HL-60 (cell line): Measurements from ENCODE around the gene LRRC8B.

ENCODE experiments used
- DNase-seq, 2 experiments: peaks; one replicate each; pipeline ENCODE4 v3.0.0-alpha.2; 2010 to 2020; ENCODE audit warnings: low read depth in 1 of 2, low spot score in 1 of 2
- H3K27ac ChIP-seq: fragments of 250-450 bp; sonication (Bioruptor Pico); replicated peaks from 2 replicates; pipeline ENCODE4 v1.5.1; 2020; ENCODE audit warnings: mild to moderate bottlenecking, moderate library complexity
- H3K27me3 ChIP-seq: fragments of 250-450 bp; sonication (Bioruptor Pico); 2 replicates; pipeline ENCODE4 v1.5.1; 2021; ENCODE audit warnings: mild to moderate bottlenecking, moderate library complexity; ENCODE audit not compliant: insufficient read depth, poor library complexity, severe bottlenecking
- H3K4me3 ChIP-seq: replicated peaks from 2 replicates; pipeline ENCODE4 v1.5.1; 2011; ENCODE audit warnings: mild to moderate bottlenecking, control low read depth, low read length; ENCODE audit not compliant: insufficient read depth
- GABPA ChIP-seq: IDR thresholded peaks from 2 replicates; pipeline ENCODE4 v1.6.1; 2012; ENCODE audit warnings: low read depth
- POLR2AphosphoS5 ChIP-seq: IDR thresholded peaks from 2 replicates; pipeline ENCODE4 v1.6.1; 2012; ENCODE audit warnings: low read depth
- REST ChIP-seq: IDR thresholded peaks from 2 replicates; pipeline ENCODE4 v1.6.1; 2012; ENCODE audit warnings: low read depth; ENCODE audit not compliant: insufficient replicate concordance
- SPI1 ChIP-seq: IDR thresholded peaks from 2 replicates; pipeline ENCODE4 v1.6.1; 2012; ENCODE audit warnings: low read depth, mild to moderate bottlenecking, borderline replicate concordance
- TF ChIP-seq, protein P1 (sequence below): IDR thresholded peaks from one replicate; pipeline ENCODE4 v1.5.1; 2011; ENCODE audit warnings: low read length, control low read depth, inconsistent platforms; ENCODE audit not compliant: insufficient read depth

Gene LRRC8B

DNA sequence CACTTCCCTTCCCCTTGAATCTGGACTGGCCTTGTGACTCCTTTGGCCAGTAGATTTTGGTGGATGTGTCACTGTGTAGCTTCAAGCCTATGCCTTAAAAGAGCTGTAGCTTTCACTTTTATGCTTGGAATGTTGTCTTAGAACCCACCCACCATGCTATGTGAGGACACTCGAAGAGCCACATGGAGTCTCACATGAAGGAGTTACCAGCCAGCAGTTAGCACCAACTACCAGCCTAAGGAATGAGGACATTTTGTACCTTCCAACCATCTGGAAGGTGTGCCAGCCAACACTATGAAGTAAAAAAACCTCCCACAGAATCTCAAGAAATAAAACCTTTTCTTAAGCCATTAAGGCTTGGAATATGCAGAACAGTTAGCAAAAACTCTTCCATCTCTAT lies 50.6 kb downstream of the LRRC8B start:
- Histone ChIP-seq H3K27ac (no peak overlapping the region), H3K4me3 (no peak overlapping the region), H3K27me3 (no peaks in the 10 kb centered on the region)
- TF ChIP-seq GABPA (no peak), SPI1 (no peak), REST (no peak), POLR2AphosphoS5 (no peak)
- TF ChIP-seq, protein P1, sequence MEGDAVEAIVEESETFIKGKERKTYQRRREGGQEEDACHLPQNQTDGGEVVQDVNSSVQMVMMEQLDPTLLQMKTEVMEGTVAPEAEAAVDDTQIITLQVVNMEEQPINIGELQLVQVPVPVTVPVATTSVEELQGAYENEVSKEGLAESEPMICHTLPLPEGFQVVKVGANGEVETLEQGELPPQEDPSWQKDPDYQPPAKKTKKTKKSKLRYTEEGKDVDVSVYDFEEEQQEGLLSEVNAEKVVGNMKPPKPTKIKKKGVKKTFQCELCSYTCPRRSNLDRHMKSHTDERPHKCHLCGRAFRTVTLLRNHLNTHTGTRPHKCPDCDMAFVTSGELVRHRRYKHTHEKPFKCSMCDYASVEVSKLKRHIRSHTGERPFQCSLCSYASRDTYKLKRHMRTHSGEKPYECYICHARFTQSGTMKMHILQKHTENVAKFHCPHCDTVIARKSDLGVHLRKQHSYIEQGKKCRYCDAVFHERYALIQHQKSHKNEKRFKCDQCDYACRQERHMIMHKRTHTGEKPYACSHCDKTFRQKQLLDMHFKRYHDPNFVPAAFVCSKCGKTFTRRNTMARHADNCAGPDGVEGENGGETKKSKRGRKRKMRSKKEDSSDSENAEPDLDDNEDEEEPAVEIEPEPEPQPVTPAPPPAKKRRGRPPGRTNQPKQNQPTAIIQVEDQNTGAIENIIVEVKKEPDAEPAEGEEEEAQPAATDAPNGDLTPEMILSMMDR: no peak
- DNase-seq: no peak

DNA sequence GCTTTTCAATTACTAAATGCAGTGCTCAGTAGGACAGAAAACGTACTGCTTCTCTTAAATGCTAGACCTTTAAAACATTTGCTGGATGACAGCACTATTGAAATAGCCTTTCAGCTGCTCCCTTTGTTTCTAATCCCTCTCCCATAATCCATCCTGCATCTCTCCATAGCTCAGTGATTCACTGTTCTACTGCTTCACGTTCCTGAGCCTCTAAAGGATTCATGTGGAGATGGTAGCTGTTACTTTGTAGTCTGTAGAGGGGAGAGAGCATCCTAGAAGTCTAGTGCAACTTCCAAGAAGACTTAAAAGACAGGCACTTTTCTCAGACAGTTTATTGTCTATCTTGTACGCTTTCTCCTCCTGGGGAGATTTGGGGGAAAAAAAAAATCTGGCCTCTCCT lies 51.4 kb downstream of the LRRC8B start:
- DNase-seq: no peak
- Histone ChIP-seq H3K27ac (no peak overlapping the region), H3K27me3 (no peaks in the 10 kb centered on the region), H3K4me3 (no peak overlapping the region)
- TF ChIP-seq SPI1 (no peak), REST (no peak), GABPA (no peak), POLR2AphosphoS5 (no peak)
- TF ChIP-seq, protein P1: no peak

DNA sequence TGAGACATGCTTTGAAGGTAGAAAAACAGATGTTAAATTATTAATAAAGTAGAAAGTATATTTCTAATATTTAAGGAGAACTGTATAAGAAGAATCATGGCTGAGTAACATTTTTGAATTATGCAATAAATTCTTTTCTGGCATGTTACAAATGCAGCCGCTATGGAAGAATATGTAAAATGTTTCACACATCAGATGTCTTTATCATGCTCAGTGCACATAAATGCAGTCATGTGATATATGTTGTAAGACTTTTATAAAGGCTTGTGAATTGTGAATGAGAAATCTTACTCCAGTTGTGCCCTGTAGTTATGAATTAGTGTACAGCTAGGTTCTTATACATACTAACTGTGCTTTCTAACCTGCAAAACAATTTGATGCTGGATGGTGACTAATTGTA lies 53.5 kb downstream of the LRRC8B start:
- H3K27me3 ChIP-seq: no peaks in the 10 kb centered on the region
- no peak for DNase-seq
- TF ChIP-seq POLR2AphosphoS5: no peak
- TF ChIP-seq GABPA: no peak
- TF ChIP-seq, protein P1: no peak
- TF ChIP-seq SPI1: no peak
- TF ChIP-seq REST: no peak
- no peak overlapping the region for H3K4me3 ChIP-seq
- H3K27ac ChIP-seq: no peak overlapping the region
